ENCODE data around the gene COL24A1.

The COL24A1 gene

DNA sequence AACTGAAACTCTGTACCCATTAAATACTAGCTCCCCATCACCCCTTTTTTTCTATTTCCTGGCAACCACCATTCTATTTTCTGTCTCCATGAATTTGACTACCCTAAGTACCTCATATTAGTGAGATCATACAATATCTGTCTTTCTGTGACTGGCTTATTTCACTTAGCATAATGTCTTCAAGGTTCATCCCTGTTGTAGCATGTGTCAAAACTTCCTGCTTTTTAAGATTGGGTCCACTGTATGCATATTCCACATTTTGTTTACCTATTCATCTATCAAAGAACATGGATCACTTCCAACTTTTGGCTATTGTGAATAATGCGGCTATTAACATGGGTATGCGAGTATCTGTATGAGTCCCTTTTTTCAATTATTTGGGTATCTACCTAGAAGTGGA, 266.7 kb downstream of the COL24A1 start:
- H3K9ac ChIP-seq (ENCODE audit: low read depth, low read length, poor library complexity), result no peak overlapping the region
- H3K4me1 ChIP-seq (ENCODE audit: control insufficient read depth in 2 of 2, insufficient read depth in 1 of 2, low read depth in 1 of 2, low read length in 2 of 2), result no peaks in the 10 kb centered on the region
- H2AK5ac ChIP-seq (ENCODE audit: low read depth, low read length), result no peak overlapping the region
- H3K4me2 ChIP-seq (ENCODE audit: insufficient read depth, low read length, poor library complexity, severe bottlenecking), result no peak overlapping the region
- H2BK120ac ChIP-seq (ENCODE audit: low read depth, low read length), result no peak overlapping the region
- H3K18ac ChIP-seq (ENCODE audit: low read length), result no peak overlapping the region
- no peak overlapping the region for H3K4ac ChIP-seq (ENCODE audit: low read length)
- no peak overlapping the region for H4K91ac ChIP-seq (ENCODE audit: low read depth, low read length, poor library complexity)
- H3K4me3 ChIP-seq (ENCODE audit: low read length in 2 of 2), result no peak overlapping the region
- no peak overlapping the region for H2BK12ac ChIP-seq (ENCODE audit: low read length)
- H3K14ac ChIP-seq (ENCODE audit: low read length), result no peak overlapping the region
- H3K27ac ChIP-seq (replicated peaks; ENCODE audit: low read length), result no peak overlapping the region
- no peak overlapping the region for H2AFZ ChIP-seq (ENCODE audit: low read length)
- no peak overlapping the region for H2BK15ac ChIP-seq (ENCODE audit: low read length)
- WGBS, 2 donors (ENCODE audit: extremely low coverage in 2 of 2, insufficient read length in 2 of 2, insufficient replicate concordance in 1 of 2), result no CpG with 5 or more reads among the region's 2 CpGs
- H3K36me3 ChIP-seq (replicated peaks in 1 of 2; ENCODE audit: control insufficient read depth in 2 of 2, insufficient read depth in 2 of 2, low read length in 2 of 2), result no peaks in the 10 kb centered on the region
- no peak overlapping the region for H3K23ac ChIP-seq (ENCODE audit: low read depth, low read length, poor library complexity)
- DNase-seq (ENCODE audit: low spot score), result no peak
- no peak overlapping the region for H4K8ac ChIP-seq (ENCODE audit: low read depth, low read length)
- H3K27me3 ChIP-seq (ENCODE audit: control insufficient read depth in 3 of 3, insufficient read depth in 3 of 3, low read depth in 1 of 3, low read length in 3 of 3), result no peaks in the 10 kb centered on the region
- no peak overlapping the region for H2BK5ac ChIP-seq (ENCODE audit: low read length)
- H3K9me3 ChIP-seq (replicated peaks in 1 of 2; ENCODE audit: control insufficient read depth in 2 of 2, insufficient read depth in 1 of 2, low read depth in 1 of 2, low read length in 2 of 2), result no peaks in the 10 kb centered on the region
- H3K79me1 ChIP-seq (ENCODE audit: low read depth, low read length), result no peaks in the 10 kb centered on the region

GRCh38 chr1:85888921-85889320, 267.7 kb downstream of the COL24A1 start:
- Histone ChIP-seq H3K4me1 (ENCODE audit: control insufficient read depth in 2 of 2, insufficient read depth in 1 of 2, low read depth in 1 of 2, low read length in 2 of 2) (no peaks in the 10 kb centered on the region), H3K27ac (replicated peaks; ENCODE audit: low read length) (no peak overlapping the region), H2BK15ac (ENCODE audit: low read length) (no peak overlapping the region), H3K27me3 (ENCODE audit: control insufficient read depth in 3 of 3, insufficient read depth in 3 of 3, low read depth in 1 of 3, low read length in 3 of 3) (no peaks in the 10 kb centered on the region), H3K4me2 (ENCODE audit: insufficient read depth, low read length, poor library complexity, severe bottlenecking) (no peak overlapping the region), H3K14ac (ENCODE audit: low read length) (no peak overlapping the region), H3K9me3 (replicated peaks in 1 of 2; ENCODE audit: control insufficient read depth in 2 of 2, insufficient read depth in 1 of 2, low read depth in 1 of 2, low read length in 2 of 2) (no peaks in the 10 kb centered on the region), H2AFZ (ENCODE audit: low read length) (no peak overlapping the region), H4K91ac (ENCODE audit: low read depth, low read length, poor library complexity) (no peak overlapping the region), H2BK5ac (ENCODE audit: low read length) (no peak overlapping the region), H2AK5ac (ENCODE audit: low read depth, low read length) (no peak overlapping the region), H4K8ac (ENCODE audit: low read depth, low read length) (no peak overlapping the region), H3K4me3 (ENCODE audit: low read length in 2 of 2) (no peak overlapping the region), H2BK120ac (ENCODE audit: low read depth, low read length) (no peak overlapping the region), H3K36me3 (replicated peaks in 1 of 2; ENCODE audit: control insufficient read depth in 2 of 2, insufficient read depth in 2 of 2, low read length in 2 of 2) (no peaks in the 10 kb centered on the region), H2BK12ac (ENCODE audit: low read length) (no peak overlapping the region), H3K4ac (ENCODE audit: low read length) (no peak overlapping the region), H3K18ac (ENCODE audit: low read length) (no peak overlapping the region), H3K9ac (ENCODE audit: low read depth, low read length, poor library complexity) (no peak overlapping the region), H3K79me1 (ENCODE audit: low read depth, low read length) (no peaks in the 10 kb centered on the region), H3K23ac (ENCODE audit: low read depth, low read length, poor library complexity) (no peak overlapping the region)
- WGBS, 2 donors (ENCODE audit: extremely low coverage in 2 of 2, insufficient read length in 2 of 2, insufficient replicate concordance in 1 of 2), result no CpG with 5 or more reads among the region's 3 CpGs
- DNase-seq (ENCODE audit: low spot score), result no peak

DNA sequence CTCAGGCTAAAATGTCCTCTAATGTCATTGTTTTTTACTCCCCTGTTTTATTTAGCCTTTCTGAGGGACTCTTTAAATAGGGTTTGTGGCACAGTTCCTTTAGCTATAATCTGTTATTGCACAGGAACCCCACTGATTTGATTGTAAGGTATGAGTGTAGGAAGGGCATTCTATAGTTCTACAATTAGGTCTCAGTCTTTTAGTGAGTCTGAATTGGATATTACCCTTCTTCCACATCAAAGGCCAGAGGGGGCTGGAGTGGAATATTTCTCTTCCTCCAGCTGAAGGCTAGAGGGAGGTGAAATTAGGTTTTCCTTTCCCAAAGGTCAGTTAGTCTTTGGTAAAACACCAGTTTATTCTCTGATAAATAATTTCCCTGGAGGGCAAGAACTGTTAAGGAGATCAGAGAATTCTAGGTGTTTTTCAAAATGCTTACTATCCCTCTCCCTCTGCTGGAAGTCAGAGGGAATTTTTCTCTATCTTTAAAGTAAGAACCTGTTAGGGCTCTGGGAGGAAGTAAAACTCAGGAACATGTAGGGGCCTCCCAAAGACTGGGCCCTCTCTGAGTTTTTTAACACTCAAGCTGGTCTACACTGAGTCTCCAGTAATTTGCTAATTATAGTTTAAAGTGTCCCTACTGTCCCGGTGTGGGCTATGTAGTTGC, 272.1 kb downstream of the COL24A1 start:
- H3K4me2 ChIP-seq (ENCODE audit: insufficient read depth, low read length, poor library complexity, severe bottlenecking), result no peak overlapping the region
- H4K8ac ChIP-seq (ENCODE audit: low read depth, low read length), result no peak overlapping the region
- WGBS, 2 donors (ENCODE audit: extremely low coverage in 2 of 2, insufficient read length in 2 of 2, insufficient replicate concordance in 1 of 2), result no CpG with 5 or more reads among the region's 1 CpG
- no peaks in the 10 kb centered on the region for H3K9me3 ChIP-seq (replicated peaks in 1 of 2; ENCODE audit: control insufficient read depth in 2 of 2, insufficient read depth in 1 of 2, low read depth in 1 of 2, low read length in 2 of 2)
- H3K14ac ChIP-seq (ENCODE audit: low read length), result no peak overlapping the region
- H3K27me3 ChIP-seq (ENCODE audit: control insufficient read depth in 3 of 3, insufficient read depth in 3 of 3, low read depth in 1 of 3, low read length in 3 of 3), result no peaks in the 10 kb centered on the region
- H3K4me3 ChIP-seq (ENCODE audit: low read length in 2 of 2), result no peak overlapping the region
- H3K18ac ChIP-seq (ENCODE audit: low read length), result no peak overlapping the region
- H2BK120ac ChIP-seq (ENCODE audit: low read depth, low read length), result no peak overlapping the region
- no peak overlapping the region for H2AFZ ChIP-seq (ENCODE audit: low read length)
- no peaks in the 10 kb centered on the region for H3K36me3 ChIP-seq (replicated peaks in 1 of 2; ENCODE audit: control insufficient read depth in 2 of 2, insufficient read depth in 2 of 2, low read length in 2 of 2)
- H2BK5ac ChIP-seq (ENCODE audit: low read length), result no peak overlapping the region
- H3K4ac ChIP-seq (ENCODE audit: low read length), result no peak overlapping the region
- H3K23ac ChIP-seq (ENCODE audit: low read depth, low read length, poor library complexity), result no peak overlapping the region
- no peak overlapping the region for H3K9ac ChIP-seq (ENCODE audit: low read depth, low read length, poor library complexity)
- no peak overlapping the region for H2BK15ac ChIP-seq (ENCODE audit: low read length)
- H4K91ac ChIP-seq (ENCODE audit: low read depth, low read length, poor library complexity), result no peak overlapping the region
- DNase-seq (ENCODE audit: low spot score), result no peak
- no peak overlapping the region for H2AK5ac ChIP-seq (ENCODE audit: low read depth, low read length)
- no peak overlapping the region for H2BK12ac ChIP-seq (ENCODE audit: low read length)
- H3K27ac ChIP-seq (replicated peaks; ENCODE audit: low read length), result no peak overlapping the region
- no peaks in the 10 kb centered on the region for H3K79me1 ChIP-seq (ENCODE audit: low read depth, low read length)
- no peaks in the 10 kb centered on the region for H3K4me1 ChIP-seq (ENCODE audit: control insufficient read depth in 2 of 2, insufficient read depth in 1 of 2, low read depth in 1 of 2, low read length in 2 of 2)

DNA sequence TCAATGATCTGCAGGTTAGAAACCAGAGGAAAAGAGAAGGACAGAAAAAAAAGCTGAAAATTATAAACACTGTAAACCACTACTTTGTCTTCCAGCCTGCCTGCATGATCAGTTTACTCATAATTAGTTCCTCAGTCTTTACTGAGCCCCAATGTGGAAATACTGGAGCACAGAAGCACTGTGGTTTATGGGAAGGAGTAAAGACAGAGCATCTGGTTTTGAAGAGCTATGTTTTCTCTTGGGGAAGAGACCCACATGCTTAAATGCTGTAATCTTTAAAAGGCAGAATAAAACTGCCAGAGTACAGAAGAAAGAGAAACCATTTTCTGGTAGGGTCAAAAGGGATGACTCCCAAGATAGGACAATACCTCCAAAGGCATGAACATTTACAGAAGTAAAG, 289.4 kb downstream of the COL24A1 start:
- Histone ChIP-seq H2AFZ (ENCODE audit: low read length) (no peak overlapping the region), H3K27ac (replicated peaks; ENCODE audit: low read length) (no peak overlapping the region), H3K4me2 (ENCODE audit: insufficient read depth, low read length, poor library complexity, severe bottlenecking) (no peak overlapping the region), H3K14ac (ENCODE audit: low read length) (no peak overlapping the region), H3K27me3 (ENCODE audit: control insufficient read depth in 3 of 3, insufficient read depth in 3 of 3, low read depth in 1 of 3, low read length in 3 of 3) (no peaks in the 10 kb centered on the region), H3K79me1 (ENCODE audit: low read depth, low read length) (no peaks in the 10 kb centered on the region), H2BK12ac (ENCODE audit: low read length) (no peak overlapping the region), H3K18ac (ENCODE audit: low read length) (no peak overlapping the region), H2AK5ac (ENCODE audit: low read depth, low read length) (no peak overlapping the region), H2BK120ac (ENCODE audit: low read depth, low read length) (no peak overlapping the region), H3K9me3 (replicated peaks in 1 of 2; ENCODE audit: control insufficient read depth in 2 of 2, insufficient read depth in 1 of 2, low read depth in 1 of 2, low read length in 2 of 2) (no peaks in the 10 kb centered on the region), H3K4ac (ENCODE audit: low read length) (no peak overlapping the region), H4K8ac (ENCODE audit: low read depth, low read length) (no peak overlapping the region), H3K4me3 (ENCODE audit: low read length in 2 of 2) (no peak overlapping the region), H2BK15ac (ENCODE audit: low read length) (no peak overlapping the region), H2BK5ac (ENCODE audit: low read length) (no peak overlapping the region), H4K91ac (ENCODE audit: low read depth, low read length, poor library complexity) (no peak overlapping the region), H3K9ac (ENCODE audit: low read depth, low read length, poor library complexity) (no peak overlapping the region), H3K36me3 (replicated peaks in 1 of 2; ENCODE audit: control insufficient read depth in 2 of 2, insufficient read depth in 2 of 2, low read length in 2 of 2) (no peaks in the 10 kb centered on the region), H3K23ac (ENCODE audit: low read depth, low read length, poor library complexity) (no peak overlapping the region), H3K4me1 (ENCODE audit: control insufficient read depth in 2 of 2, insufficient read depth in 1 of 2, low read depth in 1 of 2, low read length in 2 of 2) (no peaks in the 10 kb centered on the region)
- DNase-seq (ENCODE audit: low spot score), result no peak
